ENCODE measurements around the gene CERS1.
"Not testable (repeated sequence)": the region's sequence is repeated elsewhere in the genome, so short reads cannot be mapped to it uniquely, and the experiment has no call there.

CERS1 gene

DNA sequence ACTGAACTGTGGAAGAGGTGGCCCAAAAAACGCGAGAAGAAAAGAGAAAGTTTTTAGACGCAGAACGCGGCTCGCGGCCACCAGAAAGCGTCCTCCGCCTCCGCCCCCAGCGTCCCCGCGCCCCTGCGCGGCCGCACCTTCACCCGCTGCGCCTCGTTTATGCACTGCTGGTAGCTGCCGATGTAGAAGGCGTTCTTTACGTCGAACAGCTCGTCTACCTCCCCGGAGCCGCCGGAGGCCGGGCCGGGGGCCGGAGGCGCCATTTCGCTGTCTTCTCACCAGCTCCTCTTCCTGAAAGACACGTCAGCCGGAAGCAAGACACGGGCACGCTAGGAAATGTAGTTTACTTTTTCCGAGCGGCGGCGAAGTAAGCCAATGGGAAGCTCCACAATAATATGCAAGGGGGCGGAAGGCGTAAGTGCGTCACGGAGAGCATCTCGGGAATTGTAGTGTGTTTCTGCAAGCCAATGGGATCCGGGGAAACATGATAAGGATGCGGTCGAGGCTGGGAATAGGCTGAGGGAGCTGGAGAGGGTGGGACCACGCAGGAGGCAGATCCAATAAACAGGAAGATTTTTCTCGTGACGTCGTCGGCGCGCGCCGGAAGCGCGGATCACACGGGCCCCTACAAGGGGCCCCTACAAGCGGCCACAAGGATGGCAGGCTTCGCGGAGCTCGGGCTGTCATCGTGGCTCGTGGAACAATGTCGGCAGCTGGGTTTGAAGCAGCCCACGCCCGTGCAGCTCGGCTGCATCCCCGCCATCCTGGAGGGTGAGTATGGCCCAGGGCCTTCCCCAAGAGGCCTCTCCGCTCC is 23.3 kb upstream of the CERS1 start, which contains the start of the genes COPE and DDX49 (continued):
- TF ChIP-seq, protein P1, sequence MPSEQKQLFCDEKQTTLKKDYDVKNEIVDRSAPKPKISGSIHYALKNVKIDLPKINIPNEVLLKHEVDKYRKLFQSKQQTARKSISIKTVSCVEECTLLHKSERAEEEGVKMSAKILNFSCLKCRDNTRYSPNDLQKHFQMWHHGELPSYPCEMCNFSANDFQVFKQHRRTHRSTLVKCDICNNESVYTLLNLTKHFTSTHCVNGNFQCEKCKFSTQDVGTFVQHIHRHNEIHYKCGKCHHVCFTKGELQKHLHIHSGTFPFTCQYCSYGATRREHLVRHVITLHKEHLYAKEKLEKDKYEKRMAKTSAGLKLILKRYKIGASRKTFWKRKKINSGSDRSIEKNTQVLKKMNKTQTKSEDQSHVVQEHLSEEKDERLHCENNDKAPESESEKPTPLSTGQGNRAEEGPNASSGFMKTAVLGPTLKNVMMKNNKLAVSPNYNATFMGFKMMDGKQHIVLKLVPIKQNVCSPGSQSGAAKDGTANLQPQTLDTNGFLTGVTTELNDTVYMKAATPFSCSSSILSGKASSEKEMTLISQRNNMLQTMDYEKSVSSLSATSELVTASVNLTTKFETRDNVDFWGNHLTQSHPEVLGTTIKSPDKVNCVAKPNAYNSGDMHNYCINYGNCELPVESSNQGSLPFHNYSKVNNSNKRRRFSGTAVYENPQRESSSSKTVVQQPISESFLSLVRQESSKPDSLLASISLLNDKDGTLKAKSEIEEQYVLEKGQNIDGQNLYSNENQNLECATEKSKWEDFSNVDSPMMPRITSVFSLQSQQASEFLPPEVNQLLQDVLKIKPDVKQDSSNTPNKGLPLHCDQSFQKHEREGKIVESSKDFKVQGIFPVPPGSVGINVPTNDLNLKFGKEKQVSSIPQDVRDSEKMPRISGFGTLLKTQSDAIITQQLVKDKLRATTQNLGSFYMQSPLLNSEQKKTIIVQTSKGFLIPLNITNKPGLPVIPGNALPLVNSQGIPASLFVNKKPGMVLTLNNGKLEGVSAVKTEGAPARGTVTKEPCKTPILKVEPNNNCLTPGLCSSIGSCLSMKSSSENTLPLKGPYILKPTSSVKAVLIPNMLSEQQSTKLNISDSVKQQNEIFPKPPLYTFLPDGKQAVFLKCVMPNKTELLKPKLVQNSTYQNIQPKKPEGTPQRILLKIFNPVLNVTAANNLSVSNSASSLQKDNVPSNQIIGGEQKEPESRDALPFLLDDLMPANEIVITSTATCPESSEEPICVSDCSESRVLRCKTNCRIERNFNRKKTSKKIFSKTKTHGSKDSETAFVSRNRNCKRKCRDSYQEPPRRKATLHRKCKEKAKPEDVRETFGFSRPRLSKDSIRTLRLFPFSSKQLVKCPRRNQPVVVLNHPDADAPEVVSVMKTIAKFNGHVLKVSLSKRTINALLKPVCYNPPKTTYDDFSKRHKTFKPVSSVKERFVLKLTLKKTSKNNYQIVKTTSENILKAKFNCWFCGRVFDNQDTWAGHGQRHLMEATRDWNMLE (tag by site-specific recombination; conservative IDR thresholded peaks at IDR 0.05; ENCODE audit: low read depth): peak; percentile 65
- TF ChIP-seq ZNF561 (tag by site-specific recombination; IDR thresholded peaks at IDR 0.05; ENCODE audit: borderline replicate concordance): no peak
- TF ChIP-seq KLF10 (tag by site-specific recombination; IDR thresholded peaks at IDR 0.05): no peak
- no peak for TF ChIP-seq ZNF426 (tag by site-specific recombination; IDR thresholded peaks at IDR 0.05)
- TF ChIP-seq ZNF510 (tag by site-specific recombination; IDR thresholded peaks at IDR 0.05; ENCODE audit: insufficient replicate concordance): no peak
- peak; percentile 58; the same call in 1 of the 2 replicates for TF ChIP-seq ZBTB48 (tag by site-specific recombination; IDR thresholded peaks at IDR 0.05)

DNA sequence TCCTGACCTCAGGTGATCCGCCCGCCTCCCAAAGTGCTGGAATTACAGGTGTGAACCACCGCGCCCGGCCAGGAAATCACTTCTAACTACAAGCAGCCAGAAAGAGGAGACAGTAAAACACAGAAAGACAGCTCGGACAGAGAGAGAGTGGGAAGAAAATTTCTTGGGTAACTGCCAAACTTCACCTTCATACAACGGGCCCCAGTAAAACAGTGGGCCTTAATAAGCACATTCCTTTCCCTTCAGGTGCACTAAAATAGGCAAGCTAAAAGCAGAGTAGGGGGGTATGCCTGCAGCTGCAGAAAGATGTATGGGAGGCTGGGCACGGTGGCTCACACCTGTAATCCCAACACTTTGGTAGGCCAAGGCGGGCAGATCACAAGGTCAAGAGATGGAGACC is 21.6 kb upstream of the CERS1 start:
- CTCF ChIA-PET: interaction anchor here (2.3 kb wide), 1 partner anchor 70 kb away, joined by 14 read pairs; no protein-coding TSS in a partner anchor
- POLR2A ChIA-PET: interaction anchor here (0.6 to 0.7 kb wide), 2 partner anchors 91 to 457 kb away, joined by 3 to 5 read pairs; no protein-coding TSS in a partner anchor
- peaks cover 6 to 44% of the 10 kb centered on the region in 2 experiments; a peak in 2 of 3 replicates for H3K36me3 ChIP-seq (ENCODE audit: control insufficient read depth in 2 of 2, insufficient read depth in 1 of 2, low read length in 2 of 2)
- not testable (repeated sequence) for H3K27ac ChIP-seq (ENCODE audit: extremely low read depth, low read depth, low read length); H3K9me3 ChIP-seq (ENCODE audit: control insufficient read depth, insufficient read depth, low read depth, low read length); H3K4me1 ChIP-seq (ENCODE audit: control insufficient read depth, insufficient read depth, low read length); H3K4me3 ChIP-seq (ENCODE audit: low read depth, low read length)

DNA sequence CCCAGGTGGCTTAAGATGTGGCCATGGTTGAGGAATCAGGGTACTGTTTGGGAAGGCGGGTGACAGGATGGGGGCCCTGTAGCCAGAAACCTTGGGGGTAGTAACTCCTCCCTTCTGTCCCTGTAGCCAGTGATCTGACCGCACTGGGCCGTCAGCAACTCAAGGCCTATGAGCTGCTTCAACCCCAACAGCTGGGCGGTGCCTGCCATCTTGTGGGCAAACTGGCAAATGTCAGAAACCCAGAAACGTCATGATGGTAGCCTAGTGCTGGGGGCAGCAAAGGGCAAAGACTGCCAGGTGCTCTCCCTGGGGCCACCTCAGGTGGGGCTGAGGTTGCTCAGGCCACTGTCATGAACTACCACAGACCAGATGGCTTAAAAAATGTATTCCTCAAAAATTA is 19.7 kb upstream of the CERS1 start:
- no peak for TF ChIP-seq GLIS2 (tag by site-specific recombination; IDR thresholded peaks at IDR 0.05)
- no peak for TF ChIP-seq ZNF610 (tag by site-specific recombination; IDR thresholded peaks at IDR 0.05; ENCODE audit: borderline replicate concordance)
- TF ChIP-seq ZNF654 (tag by site-specific recombination; IDR thresholded peaks at IDR 0.05; ENCODE audit: low read depth): peak; percentile 29; the same call in 1 of the 2 replicates
- TF ChIP-seq, protein P2, sequence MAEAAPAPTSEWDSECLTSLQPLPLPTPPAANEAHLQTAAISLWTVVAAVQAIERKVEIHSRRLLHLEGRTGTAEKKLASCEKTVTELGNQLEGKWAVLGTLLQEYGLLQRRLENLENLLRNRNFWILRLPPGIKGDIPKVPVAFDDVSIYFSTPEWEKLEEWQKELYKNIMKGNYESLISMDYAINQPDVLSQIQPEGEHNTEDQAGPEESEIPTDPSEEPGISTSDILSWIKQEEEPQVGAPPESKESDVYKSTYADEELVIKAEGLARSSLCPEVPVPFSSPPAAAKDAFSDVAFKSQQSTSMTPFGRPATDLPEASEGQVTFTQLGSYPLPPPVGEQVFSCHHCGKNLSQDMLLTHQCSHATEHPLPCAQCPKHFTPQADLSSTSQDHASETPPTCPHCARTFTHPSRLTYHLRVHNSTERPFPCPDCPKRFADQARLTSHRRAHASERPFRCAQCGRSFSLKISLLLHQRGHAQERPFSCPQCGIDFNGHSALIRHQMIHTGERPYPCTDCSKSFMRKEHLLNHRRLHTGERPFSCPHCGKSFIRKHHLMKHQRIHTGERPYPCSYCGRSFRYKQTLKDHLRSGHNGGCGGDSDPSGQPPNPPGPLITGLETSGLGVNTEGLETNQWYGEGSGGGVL (tag by site-specific recombination; IDR thresholded peaks at IDR 0.05): no peak
- TF ChIP-seq, protein P3, sequence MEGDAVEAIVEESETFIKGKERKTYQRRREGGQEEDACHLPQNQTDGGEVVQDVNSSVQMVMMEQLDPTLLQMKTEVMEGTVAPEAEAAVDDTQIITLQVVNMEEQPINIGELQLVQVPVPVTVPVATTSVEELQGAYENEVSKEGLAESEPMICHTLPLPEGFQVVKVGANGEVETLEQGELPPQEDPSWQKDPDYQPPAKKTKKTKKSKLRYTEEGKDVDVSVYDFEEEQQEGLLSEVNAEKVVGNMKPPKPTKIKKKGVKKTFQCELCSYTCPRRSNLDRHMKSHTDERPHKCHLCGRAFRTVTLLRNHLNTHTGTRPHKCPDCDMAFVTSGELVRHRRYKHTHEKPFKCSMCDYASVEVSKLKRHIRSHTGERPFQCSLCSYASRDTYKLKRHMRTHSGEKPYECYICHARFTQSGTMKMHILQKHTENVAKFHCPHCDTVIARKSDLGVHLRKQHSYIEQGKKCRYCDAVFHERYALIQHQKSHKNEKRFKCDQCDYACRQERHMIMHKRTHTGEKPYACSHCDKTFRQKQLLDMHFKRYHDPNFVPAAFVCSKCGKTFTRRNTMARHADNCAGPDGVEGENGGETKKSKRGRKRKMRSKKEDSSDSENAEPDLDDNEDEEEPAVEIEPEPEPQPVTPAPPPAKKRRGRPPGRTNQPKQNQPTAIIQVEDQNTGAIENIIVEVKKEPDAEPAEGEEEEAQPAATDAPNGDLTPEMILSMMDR (tag by site-specific recombination; IDR thresholded peaks at IDR 0.05): peak; percentile 43
- TF ChIP-seq, protein P4, sequence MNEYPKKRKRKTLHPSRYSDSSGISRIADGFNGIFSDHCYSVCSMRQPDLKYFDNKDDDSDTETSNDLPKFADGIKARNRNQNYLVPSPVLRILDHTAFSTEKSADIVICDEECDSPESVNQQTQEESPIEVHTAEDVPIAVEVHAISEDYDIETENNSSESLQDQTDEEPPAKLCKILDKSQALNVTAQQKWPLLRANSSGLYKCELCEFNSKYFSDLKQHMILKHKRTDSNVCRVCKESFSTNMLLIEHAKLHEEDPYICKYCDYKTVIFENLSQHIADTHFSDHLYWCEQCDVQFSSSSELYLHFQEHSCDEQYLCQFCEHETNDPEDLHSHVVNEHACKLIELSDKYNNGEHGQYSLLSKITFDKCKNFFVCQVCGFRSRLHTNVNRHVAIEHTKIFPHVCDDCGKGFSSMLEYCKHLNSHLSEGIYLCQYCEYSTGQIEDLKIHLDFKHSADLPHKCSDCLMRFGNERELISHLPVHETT (tag by site-specific recombination; IDR thresholded peaks at IDR 0.05): no peak
- no peak for TF ChIP-seq ZNF10 (tag by site-specific recombination; IDR thresholded peaks at IDR 0.05)
- no peak for TF ChIP-seq ZNF266 (tag by site-specific recombination; IDR thresholded peaks at IDR 0.05; ENCODE audit: low read depth)
- TF ChIP-seq ZNF555 (tag by site-specific recombination; conservative IDR thresholded peaks at IDR 0.05): no peak
- TF ChIP-seq, protein P5, sequence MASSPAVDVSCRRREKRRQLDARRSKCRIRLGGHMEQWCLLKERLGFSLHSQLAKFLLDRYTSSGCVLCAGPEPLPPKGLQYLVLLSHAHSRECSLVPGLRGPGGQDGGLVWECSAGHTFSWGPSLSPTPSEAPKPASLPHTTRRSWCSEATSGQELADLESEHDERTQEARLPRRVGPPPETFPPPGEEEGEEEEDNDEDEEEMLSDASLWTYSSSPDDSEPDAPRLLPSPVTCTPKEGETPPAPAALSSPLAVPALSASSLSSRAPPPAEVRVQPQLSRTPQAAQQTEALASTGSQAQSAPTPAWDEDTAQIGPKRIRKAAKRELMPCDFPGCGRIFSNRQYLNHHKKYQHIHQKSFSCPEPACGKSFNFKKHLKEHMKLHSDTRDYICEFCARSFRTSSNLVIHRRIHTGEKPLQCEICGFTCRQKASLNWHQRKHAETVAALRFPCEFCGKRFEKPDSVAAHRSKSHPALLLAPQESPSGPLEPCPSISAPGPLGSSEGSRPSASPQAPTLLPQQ (tag by site-specific recombination; IDR thresholded peaks at IDR 0.05): no peak
- no peak for TF ChIP-seq ZNF585B (tag by site-specific recombination; IDR thresholded peaks at IDR 0.05)
- CTCF ChIA-PET: interaction anchor here (0.7 to 1.9 kb wide), 3 partner anchors 69 to 79 kb away, joined by 3 to 6 read pairs (median 3); no protein-coding TSS in a partner anchor
- Histone ChIP-seq H3K4me1 (ENCODE audit: control insufficient read depth, insufficient read depth, low read length) (no peaks in the 10 kb centered on the region), H3K9me3 (ENCODE audit: control insufficient read depth, insufficient read depth, low read depth, low read length) (no peaks in the 10 kb centered on the region), H3K4me3 (ENCODE audit: low read depth, low read length) (no peak overlapping the region), H3K36me3 (ENCODE audit: control insufficient read depth in 2 of 2, insufficient read depth in 1 of 2, low read length in 2 of 2) (peaks cover 10 to 37% of the 10 kb centered on the region in 2 experiments; a peak in 2 of 3 replicates), H3K27ac (ENCODE audit: extremely low read depth, low read depth, low read length) (no peak overlapping the region)
- POLR2A ChIA-PET: no interaction called here

All from HEK293 (cell line).